NCI-H69 (cell line): ENCODE results near the gene E2F7.

ENCODE experiments used
- DNase-seq: peaks from one replicate; lab custom pipeline; 2025; lab: John Stamatoyannopoulos, UW

E2F7 gene

DNA sequence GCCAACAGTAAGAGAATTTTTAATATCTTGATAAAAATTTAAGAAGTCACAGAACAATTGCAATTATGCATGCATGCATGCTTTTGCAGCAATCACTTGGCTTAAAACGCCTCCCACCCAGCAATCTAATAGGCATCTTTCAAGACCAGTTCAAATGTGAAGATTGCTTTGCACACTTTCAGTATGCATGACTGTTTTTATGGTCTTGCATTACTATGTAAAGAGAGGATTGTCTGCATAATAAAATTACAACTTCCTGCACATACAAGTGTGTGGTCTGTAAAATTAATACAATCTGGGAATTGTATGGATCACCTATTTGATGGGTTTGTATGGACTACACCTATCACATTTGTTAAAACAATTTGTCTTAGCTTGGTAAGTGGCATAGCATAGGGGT, 48.8 kb downstream of the E2F7 start:
- no peak for DNase-seq

DNA sequence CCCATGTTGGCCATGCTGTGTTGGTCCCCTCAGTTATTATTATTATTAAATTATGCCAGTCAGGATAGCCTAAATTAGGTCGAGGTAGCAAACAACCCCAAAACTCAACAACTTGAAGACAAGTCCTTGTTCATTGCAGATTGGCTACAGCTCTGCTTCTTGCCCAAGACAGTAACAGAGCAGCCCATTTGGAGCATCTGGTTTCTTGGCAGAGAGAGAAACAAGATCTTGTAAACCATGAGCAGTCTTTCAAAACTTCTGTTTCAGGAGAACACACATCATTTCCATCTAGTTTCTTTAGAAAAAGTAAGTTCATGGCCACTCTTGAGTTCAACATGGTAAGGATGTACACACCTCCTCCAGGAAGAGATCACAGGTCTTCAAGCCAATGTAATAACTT, 52.3 kb downstream of the E2F7 start:
- DNase-seq: no peak

DNA sequence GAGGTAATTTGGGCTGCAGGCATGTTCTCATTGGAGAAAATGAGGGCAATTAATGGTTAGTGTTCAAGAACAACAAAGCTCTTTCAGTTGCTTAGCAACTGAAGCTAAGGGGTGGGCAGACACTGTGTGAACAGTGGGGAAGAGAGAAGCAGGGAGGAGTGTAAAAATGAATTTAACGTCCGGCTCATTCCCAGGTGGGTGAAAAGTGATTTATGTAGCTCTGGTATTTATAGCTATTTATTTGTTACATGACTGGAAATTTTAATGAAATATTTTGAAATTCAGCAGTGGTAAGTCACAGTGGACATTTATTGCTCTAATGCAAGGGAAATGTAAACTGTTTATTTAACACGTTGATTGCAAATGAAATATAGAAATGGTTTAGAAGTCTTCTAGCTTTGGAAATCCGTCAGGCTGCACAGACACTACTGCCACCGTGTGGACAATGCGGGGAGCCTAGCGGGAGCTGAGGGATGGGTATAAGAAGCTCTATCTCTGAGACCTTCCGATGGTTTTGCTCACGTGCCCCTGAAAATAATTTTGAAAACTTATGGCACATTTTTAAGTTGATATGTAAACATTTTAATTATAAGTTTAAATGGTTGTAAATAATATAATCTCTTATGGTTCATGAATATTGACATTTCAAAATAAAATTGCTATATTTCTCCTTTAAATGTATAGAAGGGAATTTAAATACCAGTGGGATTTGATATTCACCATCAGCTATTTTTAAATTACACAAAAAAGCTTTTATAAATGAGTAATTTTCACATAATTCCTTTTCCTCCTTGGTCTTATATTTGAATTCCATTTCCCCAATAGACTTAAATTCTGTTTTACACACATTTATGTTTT, 54.4 kb downstream of the E2F7 start:
- peak; percentile 75 for DNase-seq

DNA sequence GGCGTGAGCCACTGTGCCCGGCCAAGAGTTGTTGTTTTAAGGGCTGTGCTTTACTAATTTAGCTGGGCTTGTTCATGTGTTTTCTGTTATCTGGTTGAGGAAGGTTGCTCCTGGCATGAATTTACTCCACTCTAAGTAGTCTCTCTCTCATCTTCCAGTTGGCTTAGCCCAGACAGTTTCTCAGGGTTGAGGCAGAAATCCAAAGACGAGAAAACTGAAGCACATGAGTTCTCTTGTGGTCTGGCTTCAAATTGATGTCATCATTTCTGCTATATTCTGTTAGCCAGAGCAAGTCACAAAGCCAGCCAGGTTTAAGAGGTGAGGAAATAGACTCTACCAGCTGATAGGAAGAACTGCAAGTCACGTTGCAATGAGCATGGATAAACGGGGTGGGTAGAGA, 57.9 kb downstream of the E2F7 start:
- no peak for DNase-seq

DNA sequence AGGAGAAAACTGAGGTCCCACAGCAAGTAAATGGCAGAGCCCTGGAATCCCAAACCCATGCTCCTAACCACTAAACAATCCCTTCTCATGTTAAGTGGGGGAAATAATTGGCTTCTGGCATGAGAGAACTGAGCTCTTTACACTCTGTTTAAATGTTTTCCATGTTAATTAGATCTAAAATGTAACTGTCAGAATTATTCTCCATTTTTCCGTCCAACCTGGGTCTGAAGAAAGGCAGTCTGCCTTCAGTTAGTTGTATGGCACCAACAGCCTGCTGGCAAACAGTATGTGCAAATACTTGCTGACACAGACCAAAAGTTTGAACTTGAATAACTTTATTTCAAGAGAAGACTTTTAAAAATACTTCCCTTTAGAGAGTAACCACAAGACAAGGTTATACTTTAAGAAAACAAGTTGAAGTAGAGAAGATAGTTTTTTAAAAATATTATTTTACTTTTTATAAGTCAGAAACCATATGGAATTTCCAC, 59.7 kb downstream of the E2F7 start:
- no peak for DNase-seq

DNA sequence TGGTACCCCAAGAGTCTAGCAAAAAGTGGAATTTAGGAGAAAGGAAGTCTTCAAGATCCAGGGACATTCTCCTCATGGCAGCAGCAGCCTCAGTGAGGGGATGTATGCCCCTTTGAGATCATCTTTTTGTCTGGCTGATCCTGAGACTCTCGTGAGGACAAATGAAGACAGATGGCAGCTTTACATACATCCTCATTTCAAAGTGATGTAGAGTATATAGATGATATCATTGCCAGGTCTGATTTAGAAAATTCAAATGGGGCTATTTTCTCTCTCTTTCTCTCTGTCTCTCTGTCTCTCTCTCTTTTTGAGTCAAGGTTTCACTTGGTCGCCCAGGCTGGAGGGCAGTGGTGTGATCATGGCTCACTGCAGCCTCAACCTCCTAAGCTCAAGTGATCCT, 61.5 kb downstream of the E2F7 start:
- no peak for DNase-seq

DNA sequence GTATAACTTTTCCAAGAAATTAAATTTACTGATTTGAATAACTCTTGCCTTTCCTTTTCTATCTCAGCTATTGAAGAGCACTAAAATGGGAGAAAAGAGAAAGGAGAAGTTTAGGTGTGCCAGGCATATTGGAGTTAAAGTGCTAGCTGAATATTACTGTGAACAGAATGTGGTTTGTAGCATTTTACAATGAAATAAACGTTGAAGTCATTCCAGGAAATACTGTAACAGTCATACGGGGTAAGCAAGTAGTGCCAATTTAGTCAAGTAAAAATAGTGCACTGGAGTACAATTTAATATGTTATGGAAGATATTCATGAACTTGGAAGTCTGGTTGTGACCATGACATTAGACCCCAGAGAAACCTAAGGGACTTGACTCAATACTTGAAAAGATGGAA, 62.1 kb downstream of the E2F7 start:
- DNase-seq: no peak

DNA sequence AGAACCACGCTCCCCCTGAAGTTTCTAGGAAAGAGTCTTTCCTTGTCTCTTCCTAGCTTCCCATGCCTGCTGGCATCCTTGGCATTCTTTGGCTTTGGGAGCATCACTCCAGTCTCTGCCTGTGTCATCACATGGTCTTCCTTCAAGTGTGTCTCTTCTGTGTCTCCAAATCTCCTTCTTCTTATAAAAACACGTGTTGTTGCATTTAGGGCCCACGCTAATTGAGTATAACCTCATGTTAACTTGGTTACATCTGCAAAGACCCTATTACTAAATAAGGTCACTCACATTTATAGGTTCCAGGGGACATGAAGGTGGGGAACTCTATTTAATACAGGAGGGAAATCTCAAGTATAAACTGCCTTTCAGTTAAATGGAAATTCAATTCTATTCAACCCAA, 63.0 kb downstream of the E2F7 start:
- DNase-seq: no peak

DNA sequence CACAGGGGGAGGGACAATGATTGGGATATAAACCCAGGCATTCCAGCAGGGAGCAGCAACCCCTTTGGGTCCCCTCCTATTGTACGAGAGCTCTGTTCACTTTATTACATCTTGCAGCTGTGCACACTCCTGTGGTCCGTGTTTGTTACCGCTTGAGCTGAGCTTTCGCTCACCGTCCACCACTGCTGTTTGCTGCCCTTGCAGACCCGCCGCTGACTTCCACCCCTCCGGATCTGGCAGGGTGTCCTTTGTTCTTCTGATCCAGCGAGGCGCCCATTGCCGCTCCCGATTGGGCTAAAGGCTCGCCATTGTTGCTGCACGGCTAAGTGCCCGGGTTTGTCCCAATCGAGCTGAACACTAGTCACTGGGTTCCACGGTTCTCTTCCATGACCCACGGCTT, 64.1 kb downstream of the E2F7 start:
- peak; percentile 79 for DNase-seq

DNA sequence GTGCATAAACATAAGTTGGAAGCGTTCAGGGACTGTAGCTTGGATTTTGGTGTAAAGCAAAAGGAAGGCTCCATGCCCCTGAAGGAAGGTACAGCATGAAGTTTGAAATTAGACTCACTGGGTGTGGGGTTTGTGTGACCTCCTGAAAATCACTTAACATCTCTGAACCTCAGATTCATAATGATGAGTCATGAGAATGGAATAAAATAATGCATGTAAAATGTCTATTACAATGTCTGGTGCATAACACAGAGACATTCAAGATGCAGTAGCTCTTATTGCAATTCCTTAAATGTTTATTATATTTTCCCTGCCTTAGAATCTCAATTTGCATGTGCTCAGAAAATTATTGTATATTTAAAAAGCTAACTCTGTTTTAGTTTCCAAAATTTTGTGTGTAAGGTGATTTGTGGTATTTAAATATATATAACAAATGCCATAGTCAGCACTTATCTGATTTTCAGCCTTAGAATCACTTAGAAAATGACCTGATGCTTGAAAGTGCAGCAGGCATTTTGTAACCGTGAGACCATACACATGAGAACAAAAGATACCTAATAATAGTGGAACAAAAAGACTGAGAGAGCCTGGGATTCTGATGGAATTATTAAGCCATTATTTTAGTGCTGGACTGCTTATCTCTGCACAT, 66.3 kb downstream of the E2F7 start:
- no peak for DNase-seq

DNA sequence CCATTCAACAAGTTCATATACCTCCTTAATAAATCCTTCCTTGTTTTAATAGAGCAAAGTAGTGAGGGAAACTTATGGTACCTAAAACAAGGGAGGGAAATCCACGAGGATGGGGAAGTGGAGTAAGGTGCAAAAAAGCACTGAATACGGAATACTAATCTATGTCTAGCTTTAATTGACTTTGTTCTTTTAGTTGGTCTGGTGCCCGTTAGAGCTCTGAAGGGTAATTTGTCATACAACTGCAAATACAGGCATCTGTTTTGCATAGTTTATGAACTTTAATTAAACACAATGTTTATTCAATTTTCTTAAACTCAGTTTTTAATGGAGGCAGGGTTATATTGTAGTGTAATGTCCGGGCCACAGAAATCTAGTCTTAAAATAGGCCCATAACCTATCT, 67.0 kb downstream of the E2F7 start:
- no peak for DNase-seq

DNA sequence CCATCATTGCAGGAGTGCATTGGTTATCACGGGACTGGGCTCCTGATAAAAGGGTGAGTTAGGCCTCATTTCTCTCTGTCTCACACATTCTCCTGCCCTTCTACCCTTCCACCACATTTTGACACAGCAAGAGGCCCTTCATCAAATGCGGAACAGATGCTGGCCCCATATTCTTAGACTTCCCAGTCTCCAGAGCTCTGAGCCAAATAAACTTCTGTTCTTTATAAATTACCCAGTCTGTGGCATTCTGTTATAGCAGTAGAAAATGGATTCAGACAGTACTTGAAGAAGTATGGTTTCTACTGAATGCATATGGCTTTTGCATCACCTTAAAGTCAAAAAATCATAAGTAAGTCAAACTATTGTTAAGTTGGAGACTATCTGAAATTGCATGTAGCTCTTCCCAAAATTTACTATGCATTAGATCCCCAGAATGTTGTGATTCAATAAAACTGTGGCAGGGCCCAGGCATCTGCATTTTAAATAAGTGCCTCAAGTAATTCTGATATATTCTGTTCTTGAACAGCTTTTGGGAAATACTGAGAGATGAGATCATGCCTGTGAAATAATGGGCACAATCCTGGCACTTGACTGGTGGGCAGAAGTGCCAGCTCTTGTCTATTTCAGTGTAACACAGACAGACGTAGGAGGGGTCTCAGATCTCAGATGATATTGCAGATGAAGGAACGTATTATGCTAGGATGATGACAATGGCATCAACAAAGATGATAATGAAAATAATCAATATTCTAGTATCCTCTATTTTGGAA, 68.2 kb downstream of the E2F7 start:
- no peak for DNase-seq

DNA sequence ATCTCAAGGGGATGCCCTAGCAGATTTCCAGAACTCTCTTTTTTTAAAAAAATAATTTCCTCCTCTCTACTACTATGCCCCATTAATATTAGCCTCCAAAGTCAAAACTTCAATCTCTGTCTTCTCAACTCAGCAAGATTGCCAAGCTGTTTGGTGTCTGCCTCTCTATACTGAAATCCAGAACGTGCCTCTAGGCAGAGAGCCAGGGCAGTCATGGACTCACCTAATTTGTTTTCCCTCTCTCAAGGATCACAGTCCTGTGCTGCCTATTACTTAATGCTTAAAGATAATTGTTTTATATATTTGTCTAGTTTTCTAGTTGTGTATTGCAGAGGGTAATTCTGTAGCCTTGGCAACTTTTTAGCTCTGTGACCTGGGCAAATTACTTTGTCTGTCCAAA, 74.7 kb downstream of the E2F7 start:
- DNase-seq: no peak

DNA sequence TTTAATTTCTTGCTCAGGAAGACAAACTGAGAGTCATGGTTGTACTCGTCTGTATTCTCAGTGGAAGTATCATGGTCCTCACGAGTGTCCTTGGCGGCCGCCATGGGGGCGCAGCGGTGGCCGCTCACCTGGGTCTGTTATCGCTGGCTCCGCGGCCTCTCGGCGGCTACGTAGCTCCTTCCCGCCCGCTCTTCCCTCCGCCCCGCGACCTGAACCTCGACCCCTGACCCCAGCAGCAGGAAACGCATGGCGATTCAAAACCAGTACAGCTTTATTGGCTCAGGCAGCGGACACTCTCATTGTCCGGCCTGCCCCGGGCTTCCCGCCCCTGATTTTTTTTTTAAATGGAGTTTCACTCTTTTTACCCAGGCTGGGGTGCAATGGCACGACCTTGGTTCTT, 80.8 kb downstream of the E2F7 start:
- DNase-seq: no peak

DNA sequence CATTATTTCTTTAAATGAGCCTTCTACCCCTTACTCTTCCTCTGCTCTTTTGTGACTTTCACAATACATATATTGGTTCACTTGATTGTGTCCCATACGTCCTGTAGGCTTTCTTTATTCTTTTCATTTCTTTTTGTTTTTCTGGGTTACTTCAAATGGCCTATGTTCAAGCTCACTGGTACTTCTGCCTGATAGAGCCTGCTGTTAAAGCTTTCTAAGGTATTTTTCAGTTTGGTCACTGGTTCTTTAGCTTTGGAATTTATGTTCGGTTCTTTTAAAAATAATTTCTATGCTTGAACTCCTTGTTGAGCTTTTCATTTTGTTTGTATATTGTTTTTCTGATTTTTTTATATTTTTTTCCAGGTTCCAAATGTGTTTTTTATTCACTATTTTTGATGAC, 81.9 kb downstream of the E2F7 start:
- no peak for DNase-seq

DNA sequence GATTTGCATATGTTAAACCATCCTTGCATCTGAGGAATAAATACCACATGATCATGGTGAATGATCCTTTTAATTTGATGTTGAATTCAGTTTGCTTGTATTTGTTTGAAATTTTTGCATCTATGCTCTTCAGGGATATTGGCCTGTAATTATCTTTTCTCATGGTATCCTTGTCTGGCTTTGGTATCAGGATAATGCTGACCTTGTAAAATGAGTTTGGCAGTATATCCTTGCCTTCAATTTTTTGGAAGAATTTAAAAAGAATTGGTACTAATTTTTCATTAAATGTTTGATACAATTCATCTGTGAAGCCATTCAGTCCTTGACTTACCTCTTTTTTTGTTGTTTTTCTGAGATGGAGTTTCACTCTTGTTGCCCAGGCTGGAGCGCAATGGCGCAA, 85.2 kb downstream of the E2F7 start:
- DNase-seq: no peak

DNA sequence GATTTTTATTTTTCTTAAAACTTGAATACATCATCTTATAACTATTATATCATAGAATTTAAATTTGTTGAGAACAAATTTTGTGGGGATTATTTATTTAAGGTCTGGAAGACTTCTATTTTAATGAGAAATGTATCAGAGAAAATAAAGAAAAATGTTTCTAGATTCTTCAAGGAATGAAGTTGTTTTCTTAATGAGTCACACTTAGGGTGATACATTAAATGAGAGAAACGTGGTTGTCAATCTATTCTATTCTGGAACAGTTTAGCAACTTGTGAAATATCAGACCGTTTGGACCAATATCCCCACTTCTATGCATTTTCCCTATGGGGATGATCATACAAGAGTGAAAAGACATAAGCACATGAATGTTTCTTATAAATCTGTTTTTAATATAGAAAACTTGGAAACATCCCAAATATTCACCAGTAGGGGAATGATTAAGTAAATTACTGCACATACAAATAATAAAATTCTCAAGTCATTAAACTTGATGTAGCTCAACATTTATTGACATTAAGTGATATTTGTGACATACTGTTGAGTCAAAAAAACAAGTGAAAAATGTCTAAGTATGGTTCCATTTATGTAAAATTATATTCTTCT, 88.5 kb downstream of the E2F7 start:
- DNase-seq: no peak
